Common myeloid progenitor, CD34-positive (primary cell): ENCODE results near the gene IL17RE.
"Not testable (repeated sequence)": the region's sequence is repeated elsewhere in the genome, so short reads cannot be mapped to it uniquely, and the experiment has no call there.

Experiments
- CTCF ChIA-PET: fragments of 350-600 bp; sonication (Branson Sonifier 250); formaldehyde crosslinking; loops from one replicate; lab custom pipeline; 2021; ENCODE audit warnings: antibody characterized with exemption; lab: Charles Lee
- POLR2A ChIA-PET: fragments of 350-600 bp; sonication (Branson Sonifier 250); formaldehyde crosslinking; loops from one replicate; lab custom pipeline; 2021; ENCODE audit warnings: antibody characterized with exemption; lab: Charles Lee
- DNase-seq, 3 donors: peaks; one replicate each; pipeline versions ENCODE4 v3.0.0 to v3.0.0-alpha.2; 2013
- H3K27ac ChIP-seq, 2 experiments: 1 replicate in 1 of 2; 2 replicates in 1 of 2; pipeline ENCODE4 v1.7.0; 2013; ENCODE audit warnings: inconsistent platforms in 2 of 2, low read length in 2 of 2, mild to moderate bottlenecking in 2 of 2, low read depth in 1 of 2, moderate library complexity in 1 of 2; ENCODE audit not compliant: severe bottlenecking in 2 of 2, insufficient read depth in 1 of 2, poor library complexity in 1 of 2
- H3K27me3 ChIP-seq, 5 experiments: replicated peaks in 2 of 5; 1 replicate in 3 of 5; 2 replicates in 2 of 5; pipeline versions ENCODE4 v1.6.1 to v1.7.0; 2013; ENCODE audit warnings: low read length in 4 of 5, mild to moderate bottlenecking in 2 of 5, moderate library complexity in 2 of 5, inconsistent platforms in 1 of 5; ENCODE audit not compliant: insufficient read depth in 5 of 5, control insufficient read depth in 4 of 5
- H3K36me3 ChIP-seq, 4 experiments: 1 replicate in 2 of 4; 2 replicates in 2 of 4; pipeline versions ENCODE4 v1.6.1 to v1.7.0; 2013; ENCODE audit warnings: low read length in 3 of 4, control low read depth in 1 of 4, mild to moderate bottlenecking in 1 of 4; ENCODE audit not compliant: control insufficient read depth in 4 of 4, insufficient read depth in 4 of 4
- H3K4me1 ChIP-seq, 4 experiments: 1 replicate in 3 of 4; 2 replicates in 1 of 4; pipeline versions ENCODE4 v1.6.1 to v1.7.1; 2013; ENCODE audit warnings: low read length in 3 of 4, mild to moderate bottlenecking in 3 of 4, control low read depth in 1 of 4, inconsistent platforms in 1 of 4, moderate library complexity in 1 of 4; ENCODE audit not compliant: control insufficient read depth in 4 of 4, insufficient read depth in 4 of 4; ENCODE audit errors: control extremely low read depth in 1 of 4
- H3K4me3 ChIP-seq, 7 experiments: 1 replicate in 4 of 7; 2 replicates in 3 of 7; pipeline versions ENCODE4 v1.5.1 to v1.7.0; 2013; ENCODE audit warnings: mild to moderate bottlenecking in 7 of 7, low read length in 6 of 7, moderate library complexity in 6 of 7, inconsistent platforms in 2 of 7, low read depth in 2 of 7, control low read depth in 1 of 7; ENCODE audit not compliant: insufficient read depth in 4 of 7, control insufficient read depth in 1 of 7; ENCODE audit errors: extremely low read depth in 1 of 7
- H3K9me3 ChIP-seq, 5 experiments: 1 replicate in 4 of 5; 2 replicates in 1 of 5; pipeline versions ENCODE4 v1.6.1 to v1.7.1; 2013; ENCODE audit warnings: low read length in 4 of 5, mild to moderate bottlenecking in 2 of 5, inconsistent platforms in 1 of 5, low read depth in 1 of 5, moderate library complexity in 1 of 5; ENCODE audit not compliant: control insufficient read depth in 4 of 5, insufficient read depth in 2 of 5; ENCODE audit errors: control extremely low read depth in 1 of 5
- WGBS: methylation state at CpG from one replicate; pipeline ENCODE4 v1.1.5; 2013; ENCODE audit not compliant: insufficient coverage; 5-methylcytosine and 5-hydroxymethylcytosine counted together

IL17RE gene

DNA sequence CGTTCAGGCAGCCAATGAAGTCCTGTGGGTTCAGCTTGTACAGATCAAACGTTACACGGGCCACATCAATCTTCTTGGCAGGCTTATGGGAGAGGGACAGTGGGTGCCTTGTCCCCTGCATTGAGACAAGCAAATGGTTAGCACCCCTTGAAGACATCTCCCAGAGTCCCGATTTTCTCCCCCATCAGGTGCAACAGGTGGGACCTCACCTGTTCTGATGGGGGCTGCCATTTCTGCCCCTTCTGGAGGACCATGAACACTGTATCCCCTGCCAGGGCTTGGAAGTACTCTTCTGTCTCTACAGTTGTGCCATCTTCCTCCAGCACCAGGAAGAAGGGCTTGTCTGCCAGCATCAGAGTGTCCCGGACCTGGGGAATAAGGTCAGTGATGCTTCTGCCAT, 32.7 kb upstream of the IL17RE start:
- H3K36me3 ChIP-seq: no peaks in the 10 kb centered on the region
- no peak overlapping the region for H3K27ac ChIP-seq
- H3K4me3 ChIP-seq: no peak overlapping the region
- peaks cover 0 to 4% (median 0%) of the 10 kb centered on the region in 4 experiments for H3K4me1 ChIP-seq
- no peaks in the 10 kb centered on the region for H3K9me3 ChIP-seq
- WGBS: 96% methylated on average over 5 of the region's 5 CpGs
- no peak for DNase-seq
- ChIA-PET CTCF (no interaction called here), POLR2A (no interaction called here)
- no peaks in the 10 kb centered on the region for H3K27me3 ChIP-seq

DNA sequence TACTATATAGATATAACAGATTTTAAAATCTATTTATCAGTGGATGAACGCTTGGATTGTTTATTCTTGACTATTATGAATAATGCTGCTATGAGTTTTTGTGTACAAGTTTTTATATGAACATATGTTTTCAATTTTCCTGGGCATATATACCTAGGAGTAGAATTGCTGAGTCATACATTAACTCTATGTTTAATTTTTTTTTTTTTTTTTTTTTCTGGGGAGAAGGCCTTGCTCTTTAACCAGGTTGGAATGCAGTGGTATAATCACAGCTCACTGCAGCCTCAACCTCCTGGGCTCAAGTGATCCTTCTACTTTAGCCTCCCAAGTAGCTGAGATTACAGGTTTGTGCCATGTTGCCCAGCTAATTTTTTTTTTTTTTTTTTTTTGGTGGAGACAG, 31.7 kb upstream of the IL17RE start:
- Histone ChIP-seq H3K4me3 (no peak overlapping the region), H3K9me3 (no peaks in the 10 kb centered on the region), H3K27me3 (no peaks in the 10 kb centered on the region), H3K27ac (no peak overlapping the region), H3K36me3 (no peaks in the 10 kb centered on the region), H3K4me1 (peaks cover 0 to 4% (median 0%) of the 10 kb centered on the region in 4 experiments)
- ChIA-PET CTCF (interaction anchor here (0.6 kb wide), 1 partner anchor 93 kb away, joined by 3 read pairs; no protein-coding TSS in a partner anchor), POLR2A (no interaction called here)
- DNase-seq: no peak
- no CpG with 5 or more reads among the region's 1 CpG for WGBS

DNA sequence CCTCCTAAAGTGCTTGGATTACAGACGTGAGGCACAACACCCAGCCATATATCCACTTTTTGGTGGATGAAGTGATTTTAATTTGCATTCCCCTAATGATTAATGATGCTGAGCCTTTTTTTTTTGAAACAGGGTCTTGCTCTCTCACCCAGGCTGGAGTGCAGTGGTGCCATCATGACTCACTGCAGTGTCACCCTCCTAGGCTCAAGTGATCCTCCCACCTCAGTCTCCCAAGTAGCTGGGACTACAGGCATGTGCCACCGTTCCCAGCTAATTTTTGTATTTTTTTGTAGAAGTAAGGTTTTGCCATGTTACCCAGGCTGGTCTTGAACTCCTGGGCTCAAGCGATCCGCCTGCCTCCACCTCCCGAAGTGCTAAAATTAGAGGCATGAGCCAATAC, 30.6 kb upstream of the IL17RE start:
- POLR2A ChIA-PET, DNase-seq, H3K27ac ChIP-seq, H3K4me1 ChIP-seq, H3K9me3 ChIP-seq, H3K4me3 ChIP-seq, CTCF ChIA-PET, H3K27me3 ChIP-seq, H3K36me3 ChIP-seq: not testable (repeated sequence)
- WGBS: 86% methylated on average over 4 of the region's 5 CpGs

DNA sequence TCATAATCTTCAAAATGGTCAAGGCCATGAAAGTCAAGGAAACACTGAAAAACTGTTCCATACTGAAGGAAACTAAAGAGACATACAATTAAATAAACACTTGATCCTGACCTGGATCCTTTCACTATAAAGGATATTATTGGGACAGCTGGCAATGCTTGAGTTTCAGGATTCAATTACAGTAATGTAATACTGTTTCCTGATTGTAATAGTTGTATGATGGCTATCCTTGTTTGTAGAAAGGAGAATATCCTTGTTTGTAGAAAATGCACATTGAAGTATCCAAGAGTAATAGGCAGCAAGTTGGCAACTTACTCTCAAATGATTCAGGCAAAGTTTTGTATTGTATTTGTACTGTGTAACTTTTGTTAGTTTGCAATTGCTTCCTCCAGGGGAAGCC, 27.2 kb upstream of the IL17RE start:
- no peak for DNase-seq
- no peaks in the 10 kb centered on the region for H3K36me3 ChIP-seq
- ChIA-PET POLR2A (no interaction called here), CTCF (no interaction called here)
- peaks cover 0 to 4% (median 0%) of the 10 kb centered on the region in 4 experiments for H3K4me1 ChIP-seq
- H3K27me3 ChIP-seq: no peaks in the 10 kb centered on the region
- H3K9me3 ChIP-seq: no peaks in the 10 kb centered on the region
- no peak overlapping the region for H3K27ac ChIP-seq
- H3K4me3 ChIP-seq: no peak overlapping the region

DNA sequence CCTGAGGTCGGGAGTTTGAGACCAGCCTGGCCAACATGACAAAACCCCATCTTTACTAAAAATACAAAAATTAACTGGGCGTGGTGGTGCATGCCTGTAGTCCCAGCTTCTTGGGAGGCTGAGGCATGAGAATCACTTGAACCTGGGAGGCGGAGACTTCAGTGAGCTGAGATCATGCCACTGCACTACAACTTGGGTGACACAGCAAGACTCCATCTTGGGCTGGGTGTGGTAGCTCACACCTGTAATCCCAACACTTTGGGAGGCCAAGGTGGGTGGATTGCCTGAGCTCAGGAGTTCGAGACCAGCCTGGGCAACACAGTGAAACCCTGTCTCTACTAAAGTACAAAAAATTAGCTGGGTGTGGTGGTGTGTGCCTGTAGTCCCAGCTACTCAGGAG, 26.4 kb upstream of the IL17RE start:
- 100% methylated on average over 2 of the region's 4 CpGs for WGBS
- CTCF ChIA-PET: interaction anchor here (1.3 kb wide), 1 partner anchor 56 kb away, joined by 3 read pairs; no protein-coding TSS in a partner anchor
- H3K27ac ChIP-seq, DNase-seq, H3K9me3 ChIP-seq, H3K4me3 ChIP-seq, H3K27me3 ChIP-seq, H3K4me1 ChIP-seq, H3K36me3 ChIP-seq, POLR2A ChIA-PET: not testable (repeated sequence)

DNA sequence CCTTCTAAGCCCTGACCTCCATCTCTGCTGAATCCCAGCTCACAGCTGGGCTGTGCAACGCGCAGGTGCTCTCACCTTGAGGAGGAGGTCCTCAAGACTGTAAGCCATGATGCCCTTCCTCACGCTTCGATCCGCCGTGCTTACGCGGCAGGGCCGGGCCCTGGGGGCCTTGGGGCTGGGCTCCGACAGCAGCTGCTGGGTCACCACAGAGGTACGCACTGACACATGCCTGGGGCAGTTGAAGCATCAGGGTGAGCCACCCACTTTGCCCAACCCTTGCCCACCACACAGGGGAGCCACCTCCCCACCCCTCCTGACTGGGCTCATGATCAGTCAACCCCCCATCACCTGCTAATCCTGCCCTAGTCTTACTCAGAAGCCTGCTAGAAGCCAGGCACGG, 25.7 kb upstream of the IL17RE start:
- CTCF ChIA-PET: interaction anchor here (1.1 to 1.3 kb wide), 2 partner anchors 16 to 56 kb away, joined by 3 read pairs; no protein-coding TSS in a partner anchor

DNA sequence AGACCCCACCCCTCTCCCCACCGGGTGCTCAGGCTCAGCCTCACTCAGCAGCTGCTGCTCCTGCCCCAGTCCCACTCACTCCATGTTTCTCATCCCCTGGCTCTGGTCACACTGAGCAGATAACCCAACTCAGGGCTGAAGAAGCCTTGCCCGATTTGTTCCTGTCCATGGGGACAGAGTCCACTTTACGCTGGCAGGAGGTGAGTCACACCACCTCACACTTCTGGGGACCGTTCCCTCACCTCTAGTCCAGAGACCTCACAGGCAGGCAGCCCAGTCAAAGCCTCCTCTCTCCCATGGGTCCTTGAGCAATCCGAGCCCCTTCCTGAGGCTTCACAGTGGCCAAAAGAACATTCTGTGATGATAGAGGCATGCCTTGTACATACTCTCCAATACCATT, 23.9 kb upstream of the IL17RE start:
- no peak overlapping the region for H3K27ac ChIP-seq
- H3K36me3 ChIP-seq: no peaks in the 10 kb centered on the region
- 85% methylated on average over 3 of the region's 5 CpGs for WGBS
- H3K27me3 ChIP-seq: no peaks in the 10 kb centered on the region
- H3K4me3 ChIP-seq: no peak overlapping the region
- H3K9me3 ChIP-seq: no peaks in the 10 kb centered on the region
- DNase-seq: no peak
- ChIA-PET POLR2A (no interaction called here), CTCF (interaction anchor here (1.0 to 1.5 kb wide), 2 partner anchors 15 to 24 kb away, joined by 3 to 4 read pairs; partner anchors contain the start of gene IL17RE)
- no peaks in the 10 kb centered on the region for H3K4me1 ChIP-seq

More for the DNA sequence above, 25.7 kb upstream of the IL17RE start:
- Histone ChIP-seq H3K4me1 (no peaks in the 10 kb centered on the region), H3K27me3 (no peaks in the 10 kb centered on the region), H3K4me3 (no peak overlapping the region), H3K9me3 (no peaks in the 10 kb centered on the region), H3K27ac (no peak overlapping the region), H3K36me3 (no peaks in the 10 kb centered on the region)
- WGBS: 93% methylated on average over 11 of the region's 12 CpGs
- POLR2A ChIA-PET: no interaction called here
- DNase-seq: peak in 2 of 3 donors; percentile 40 to 46
